Skin epidermis (tissue), 12 donors: Measurements from ENCODE around the gene MED20.

Source experiments
- H3K27ac ChIP-seq, 21 experiments: fragments of 200-600 bp; sonication (generic) in 11 of 21; one replicate each; pipeline ENCODE4 v1.5.0; 2020; ENCODE audit warnings: mild to moderate bottlenecking in 3 of 21, inconsistent platforms in 2 of 21, moderate library complexity in 2 of 21
- H3K4me3 ChIP-seq, 7 experiments: fragments of 200-600 bp; sonication (generic) in 2 of 7; one replicate each; pipeline ENCODE4 v1.5.0; 2020; ENCODE audit warnings: inconsistent platforms in 2 of 7, mild to moderate bottlenecking in 2 of 7, moderate library complexity in 1 of 7

Gene MED20

GRCh38 chr6:41942067-41942851 is 21.3 kb upstream of the MED20 start:
- Histone ChIP-seq H3K4me3 (peak overlapping the region; percentile 63 to 99 (median 88)), H3K27ac (peak overlapping the region in 20 of 21 experiments; percentile 17 to 92 (median 78))

- H3K4me3 ChIP-seq, result peak within 1 kb of the TSS; percentile 63 to 99 (median 88)
- peak within 1 kb of the TSS in 20 of 21 experiments; percentile 18 to 92 (median 81) for H3K27ac ChIP-seq
These were observed 20.5 kb upstream of the MED20 start, which contains the start of gene CCND3 for GRCh38 chr6:41941280-41942066. TSS of gene CCND3 (minus strand) at chr6:41941808. CDS start at chr6:41941649, 159 bp downstream.

- peak overlapping the region in 20 of 21 experiments; percentile 7 to 92 (median 81) for H3K27ac ChIP-seq
- H3K4me3 ChIP-seq, result peak overlapping the region; percentile 63 to 99 (median 88)
These were observed 19.9 kb upstream of the MED20 start for GRCh38 chr6:41940759-41941279.

DNA sequence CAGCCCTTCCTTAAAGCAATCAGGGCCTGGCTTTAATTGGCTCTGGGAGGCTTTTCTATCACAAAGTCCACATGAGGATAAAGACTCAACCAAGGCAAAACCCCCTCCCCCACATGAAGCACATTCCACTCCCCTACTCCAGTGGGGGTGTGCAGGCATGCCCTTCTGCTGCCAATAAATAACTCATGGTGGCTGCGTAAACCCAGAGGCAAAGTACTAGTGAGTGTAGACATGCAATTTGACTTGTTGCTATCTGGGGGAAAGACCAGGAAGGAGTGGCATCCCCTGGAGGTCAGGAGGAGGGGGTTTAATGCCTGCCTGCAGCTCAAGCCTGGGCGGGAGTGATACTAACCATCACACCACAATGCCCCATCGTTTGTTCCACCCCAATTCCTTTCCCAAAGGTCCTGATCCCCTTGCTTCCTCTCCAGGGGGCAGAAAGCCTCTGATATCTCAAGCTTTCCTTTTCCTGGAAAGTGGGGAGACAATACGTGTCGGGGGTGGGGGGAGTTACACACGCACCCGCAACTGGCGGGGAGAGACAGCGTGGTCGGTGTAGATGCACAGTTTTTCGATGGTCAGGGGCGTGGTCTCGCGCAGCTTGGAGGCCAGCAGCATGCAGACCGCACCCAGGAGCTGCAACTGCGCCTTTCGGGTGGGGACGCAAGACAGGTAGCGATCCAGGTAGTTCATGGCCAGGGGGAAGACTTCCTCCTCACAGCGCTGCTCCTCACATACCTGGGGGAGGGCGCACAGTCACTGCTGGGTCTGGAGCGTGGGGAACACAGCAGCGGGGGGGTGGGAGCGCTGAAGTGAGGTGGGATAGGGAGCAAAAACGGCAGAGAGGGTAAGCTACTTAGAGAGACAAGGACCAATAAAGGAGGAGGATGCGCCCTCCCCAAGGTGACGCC is 19.2 kb upstream of the MED20 start:
- Histone ChIP-seq H3K27ac (peak overlapping the region; percentile 16 to 92 (median 81)), H3K4me3 (peak overlapping the region; percentile 63 to 99 (median 88))

DNA sequence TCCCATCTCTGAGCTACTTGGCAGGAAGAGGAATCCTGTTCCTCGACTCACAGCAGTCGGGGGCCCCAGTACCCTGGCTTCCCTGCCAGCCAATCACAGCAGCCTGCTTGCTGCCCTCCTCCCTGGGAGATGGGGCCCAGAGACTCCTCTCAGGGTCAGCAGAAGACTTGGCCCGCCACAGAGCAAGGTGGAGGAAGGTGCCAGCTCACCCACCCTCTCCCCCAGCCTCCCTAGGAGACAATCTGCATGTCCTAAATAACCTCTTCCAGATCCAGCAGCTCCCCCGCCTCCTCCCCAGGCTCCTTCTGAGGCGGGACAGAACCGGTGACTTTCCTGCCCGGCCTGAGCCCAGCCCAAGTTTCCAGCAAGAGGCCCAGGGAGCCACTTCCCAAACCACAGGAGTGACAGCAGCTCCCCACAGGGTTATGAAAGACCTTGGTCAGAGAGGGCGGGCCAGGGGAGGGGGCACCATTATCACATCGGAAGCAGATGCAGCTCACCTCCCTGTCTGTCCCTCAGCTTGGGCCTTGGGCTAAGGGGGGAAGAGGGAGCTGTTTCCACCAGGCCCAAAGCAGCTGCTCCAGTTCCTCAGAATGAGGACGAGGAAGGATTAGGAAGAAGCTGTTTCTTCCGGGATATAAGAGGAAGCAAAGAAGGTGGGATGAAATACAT is 18.4 kb upstream of the MED20 start:
- Histone ChIP-seq H3K4me3 (peak overlapping the region in 3 of 7 experiments; percentile 15 to 92 (median 83)), H3K27ac (peak overlapping the region in 20 of 21 experiments; percentile 33 to 92 (median 80))

DNA sequence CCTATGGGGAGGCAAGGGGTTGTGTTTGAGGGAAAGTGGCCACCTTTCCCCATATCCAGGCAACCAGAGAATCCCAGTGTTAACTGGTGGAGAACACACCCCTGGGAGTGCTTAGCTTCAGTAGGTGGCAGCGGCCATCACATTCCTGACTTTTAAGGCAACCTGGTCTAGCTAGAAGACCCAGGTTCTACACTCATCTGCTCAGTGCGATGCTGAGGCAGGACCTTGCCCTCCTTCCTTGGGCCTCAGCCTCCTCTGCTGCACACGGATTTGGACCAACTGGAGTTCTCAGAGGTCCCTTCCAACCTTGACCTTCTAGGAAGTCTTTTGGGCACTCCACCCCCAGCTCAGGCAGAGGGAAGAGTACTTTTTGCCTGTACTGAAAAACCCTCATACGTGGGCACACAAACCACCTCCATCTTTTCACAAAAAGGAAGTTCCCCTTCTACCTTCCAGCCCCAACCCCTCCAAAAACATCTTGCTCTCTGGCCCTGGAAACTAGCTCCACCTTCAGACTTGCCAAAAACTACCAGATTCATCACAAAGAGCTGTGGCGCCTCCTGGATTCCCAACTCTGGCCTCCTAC is 17.7 kb upstream of the MED20 start:
- H3K4me3 ChIP-seq, result peak overlapping the region in 2 of 7 experiments; percentile 9 to 83
- peak overlapping the region in 19 of 21 experiments; percentile 58 to 92 (median 81) for H3K27ac ChIP-seq

GRCh38 chr6:41937861-41938574 is 17.1 kb upstream of the MED20 start:
- Histone ChIP-seq H3K4me3 (peak overlapping the region in 1 of 7 experiments; percentile 83), H3K27ac (peak overlapping the region in 19 of 21 experiments; percentile 36 to 92 (median 81))

DNA sequence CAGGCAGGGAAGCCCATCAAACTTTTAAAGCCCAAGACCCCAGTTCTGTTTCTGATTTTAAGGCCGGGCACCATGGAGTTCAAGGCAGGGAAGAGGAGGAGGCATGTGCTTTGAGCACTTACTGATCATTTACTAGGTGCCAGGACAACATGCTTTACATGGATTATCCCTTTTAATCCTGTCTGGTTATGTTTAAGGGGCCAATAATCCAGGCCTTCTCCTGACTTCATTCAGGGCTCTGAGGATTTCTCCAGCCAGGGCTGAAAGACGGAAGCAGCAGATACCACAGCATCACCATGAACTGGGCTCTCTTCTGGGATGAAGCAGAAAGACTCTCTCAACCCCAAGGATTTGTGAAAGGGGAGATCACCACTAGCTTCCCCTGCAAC is 16.5 kb upstream of the MED20 start:
- peak overlapping the region in 13 of 21 experiments; percentile 16 to 92 (median 82) for H3K27ac ChIP-seq
- H3K4me3 ChIP-seq, result no peak overlapping the region

- H3K27ac ChIP-seq, result peak overlapping the region in 17 of 21 experiments; percentile 4 to 92 (median 64)
These were observed 15.3 kb upstream of the MED20 start for GRCh38 chr6:41936073-41936837.

GRCh38 chr6:41935685-41936072 is 14.7 kb upstream of the MED20 start:
- H3K4me3 ChIP-seq, result no peak overlapping the region
- H3K27ac ChIP-seq, result peak overlapping the region in 17 of 21 experiments; percentile 4 to 92 (median 63)

More at GRCh38 chr6:41936073-41936837, 15.3 kb upstream of the MED20 start:
- no peak overlapping the region for H3K4me3 ChIP-seq

DNA sequence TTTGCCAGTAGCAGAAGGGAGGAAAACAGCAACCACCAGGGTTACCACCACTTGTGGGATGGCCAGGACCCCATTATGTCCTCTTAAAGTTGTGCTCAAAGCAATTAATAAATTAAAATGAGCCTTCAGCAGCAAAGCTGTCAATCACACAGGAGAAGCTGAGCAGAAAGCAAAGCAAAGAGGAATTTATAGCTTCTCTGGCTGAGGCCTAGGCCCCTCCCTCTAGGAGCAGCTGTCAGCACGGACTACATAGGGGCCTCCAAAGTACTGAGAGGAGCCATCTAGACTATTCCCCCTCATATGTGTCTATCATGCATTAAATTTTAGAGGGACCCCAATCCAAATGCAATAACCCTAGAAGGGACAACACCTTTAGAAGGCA is 14.2 kb upstream of the MED20 start:
- peak overlapping the region in 13 of 21 experiments; percentile 38 to 92 (median 65) for H3K27ac ChIP-seq

DNA sequence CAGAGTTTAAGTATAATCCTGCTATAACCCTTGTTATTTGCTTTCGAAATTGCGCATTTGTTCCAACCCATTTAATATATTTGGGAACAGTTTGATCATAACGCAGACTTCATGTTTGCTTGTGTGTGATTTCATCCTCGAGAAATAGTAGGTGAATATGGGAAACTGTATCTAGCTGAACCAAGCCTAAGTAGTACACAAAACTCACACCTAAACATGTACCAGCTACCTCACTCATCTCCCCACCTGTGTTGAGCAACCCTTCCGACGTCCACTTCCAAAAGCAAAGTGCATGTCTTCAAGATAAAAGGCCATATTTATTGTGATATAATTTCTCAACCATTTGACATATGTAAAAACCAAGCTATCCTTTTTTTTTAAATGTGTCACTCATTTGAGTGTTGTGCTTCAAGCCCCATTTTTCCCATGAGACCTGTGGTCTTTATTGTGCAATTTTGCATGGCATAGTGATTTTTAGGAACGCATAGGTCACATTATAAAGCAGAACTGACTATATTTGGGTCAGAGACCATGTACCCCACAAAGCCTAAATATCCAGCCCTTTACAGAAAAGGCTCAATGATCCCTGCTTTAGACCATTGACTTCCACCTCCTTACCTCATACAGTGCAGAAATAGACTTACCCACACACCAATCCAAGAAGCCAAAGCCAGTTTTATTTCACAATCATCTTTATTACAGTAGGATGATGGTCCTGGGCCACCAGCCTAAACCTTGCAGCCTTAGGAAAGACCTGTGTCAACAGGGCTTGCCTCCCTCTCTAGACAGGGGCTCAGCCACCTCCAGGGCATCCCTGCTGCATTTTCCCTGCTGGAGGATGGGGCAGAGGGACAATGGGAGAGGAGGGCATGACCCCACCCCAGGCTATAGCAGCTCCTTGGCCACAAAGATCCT is 13.6 kb upstream of the MED20 start:
- Histone ChIP-seq H3K27ac (peak overlapping the region in 7 of 21 experiments; percentile 38 to 92 (median 63)), H3K4me3 (no peak overlapping the region)

More for the DNA sequence above, 14.2 kb upstream of the MED20 start:
- no peak overlapping the region for H3K4me3 ChIP-seq

DNA sequence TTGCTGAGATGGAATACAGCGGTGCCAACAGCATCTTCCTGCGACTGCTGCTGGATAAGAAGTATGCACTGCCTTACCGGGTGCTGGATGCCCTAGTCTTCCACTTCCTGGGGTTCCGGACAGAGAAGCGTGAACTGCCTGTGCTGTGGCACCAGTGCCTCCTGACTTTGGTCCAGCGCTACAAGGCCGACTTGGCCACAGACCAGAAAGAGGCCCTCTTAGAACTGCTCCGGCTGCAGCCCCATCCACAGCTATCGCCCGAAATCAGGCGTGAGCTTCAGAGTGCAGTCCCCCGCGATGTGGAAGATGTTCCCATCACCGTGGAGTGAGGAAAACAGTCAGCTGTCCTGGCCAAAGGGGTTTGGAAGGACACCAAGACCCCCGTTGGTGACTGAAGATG is 11.4 kb upstream of the MED20 start:
- Histone ChIP-seq H3K27ac (no peak overlapping the region), H3K4me3 (no peak overlapping the region)

- Histone ChIP-seq H3K27ac (no peak overlapping the region), H3K4me3 (no peak overlapping the region)
These were observed 10.9 kb upstream of the MED20 start for GRCh38 chr6:41931792-41932191.

DNA sequence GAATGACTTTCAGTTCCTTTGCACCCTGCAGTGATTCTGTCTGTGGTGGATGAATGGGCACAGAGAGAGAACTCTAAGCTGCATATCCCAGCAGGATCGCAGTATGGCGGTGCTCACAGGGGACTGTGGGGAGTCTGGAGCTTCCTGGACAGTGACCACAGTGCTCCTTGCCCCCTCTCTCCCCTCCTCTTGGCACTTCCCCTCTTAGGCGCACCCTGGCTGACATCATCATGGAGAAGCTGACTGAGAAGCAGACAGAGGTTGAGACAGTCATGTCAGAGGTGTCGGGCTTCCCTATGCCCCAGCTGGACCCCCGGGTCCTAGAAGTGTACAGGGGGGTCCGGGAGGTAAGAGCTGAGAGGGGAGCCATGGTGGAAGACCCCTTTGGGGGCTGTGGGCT is 9.0 kb upstream of the MED20 start:
- no peak overlapping the region for H3K27ac ChIP-seq
- H3K4me3 ChIP-seq, result no peak overlapping the region

DNA sequence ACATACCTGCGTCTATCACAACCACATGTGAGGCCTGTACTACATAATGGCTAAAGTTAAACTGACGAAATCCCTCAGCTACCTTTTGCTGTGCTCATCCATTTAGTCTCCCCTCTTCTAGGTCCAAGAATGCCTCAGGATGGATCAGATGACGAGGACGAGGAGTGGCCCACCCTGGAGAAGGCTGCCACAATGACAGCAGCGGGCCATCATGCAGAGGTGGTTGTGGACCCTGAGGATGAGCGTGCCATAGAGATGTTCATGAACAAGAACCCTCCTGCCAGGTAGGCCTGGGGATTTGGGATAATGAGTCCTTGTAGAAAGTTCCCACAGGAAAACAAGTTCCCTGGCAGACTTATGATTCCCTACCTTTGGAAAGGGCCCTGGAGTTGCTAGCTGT is 6.3 kb upstream of the MED20 start:
- no peak overlapping the region for H3K4me3 ChIP-seq
- no peak overlapping the region for H3K27ac ChIP-seq
